ENCODE measurements around the gene ZNF546.

GRCh38 chr19:40054632-40055031, 57.8 kb downstream of the ZNF546 start:
- TF ChIP-seq FOXP2 (optimal IDR thresholded peaks at IDR 0.05; ENCODE audit: borderline replicate concordance, extremely low read depth, extremely low read length, insufficient read depth) = no peak
- no peak for TF ChIP-seq POLR2AphosphoS5 (IDR thresholded peaks at IDR 0.05; ENCODE audit: low read depth, low read length)
- no peak for TF ChIP-seq REST (IDR thresholded peaks at IDR 0.05; ENCODE audit: insufficient read depth in 1 of 2, low read depth in 2 of 2, low read length in 2 of 2)
- TF ChIP-seq SIN3A (IDR thresholded peaks at IDR 0.05; ENCODE audit: borderline replicate concordance, insufficient read depth, low read length) = no peak

Data from PFSK-1 (cell line).